Measurements from ENCODE around the gene MAP4K1. TPM values are rescaled to one million over a fixed set of nuclear protein-coding genes. Genes with fewer than 3 reads are reported as not detected.
"Not testable (repeated sequence)": the region's sequence is repeated elsewhere in the genome, so short reads cannot be mapped to it uniquely, and the experiment has no call there.

The MAP4K1 gene
- total RNA-seq, 1 donor, result 29.1 TPM

GRCh38 chr19:38583219-38583984, 34.4 kb downstream of the MAP4K1 start:
- peaks cover 7% of the 10 kb centered on the region for H3K4me1 ChIP-seq (ENCODE audit: insufficient read depth, low read length)
- H3K27me3 ChIP-seq (ENCODE audit: insufficient read depth, low read length), result no peaks in the 10 kb centered on the region
- no peak overlapping the region for H3K4me3 ChIP-seq (ENCODE audit: low read length)

DNA sequence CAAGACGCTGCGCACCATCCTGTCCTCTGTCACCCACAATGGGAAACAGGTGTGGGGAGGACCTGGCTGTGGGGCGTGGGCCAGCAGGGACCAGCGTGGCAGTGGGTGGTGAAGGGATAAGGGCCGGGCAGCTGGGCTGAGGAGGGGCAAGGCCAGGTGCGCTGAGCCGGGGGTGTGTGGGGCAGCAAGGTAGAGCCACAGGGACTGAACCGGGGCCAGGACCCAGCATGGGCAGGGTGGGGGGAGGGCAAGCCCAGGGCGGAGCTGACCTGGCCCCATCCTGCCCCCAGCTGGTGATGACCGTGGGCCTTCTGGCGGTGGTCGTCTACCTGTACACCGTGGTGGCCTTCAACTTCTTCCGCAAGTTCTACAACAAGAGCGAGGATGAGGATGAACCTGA, 37.7 kb downstream of the MAP4K1 start:
- Histone ChIP-seq H3K27me3 (ENCODE audit: insufficient read depth, low read length) (no peaks in the 10 kb centered on the region), H3K9me3 (ENCODE audit: low read depth, low read length) (no peaks in the 10 kb centered on the region), H3K4me3 (ENCODE audit: low read length) (no peak overlapping the region), H3K4me1 (ENCODE audit: insufficient read depth, low read length) (peaks cover 7% of the 10 kb centered on the region)

More at GRCh38 chr19:38583219-38583984, 34.4 kb downstream of the MAP4K1 start:
- no peaks in the 10 kb centered on the region for H3K9me3 ChIP-seq (ENCODE audit: low read depth, low read length)

GRCh38 chr19:38579304-38579703, 38.4 kb downstream of the MAP4K1 start:
- not testable (repeated sequence) for H3K9me3 ChIP-seq (ENCODE audit: low read depth, low read length); H3K4me1 ChIP-seq (ENCODE audit: insufficient read depth, low read length); H3K27me3 ChIP-seq (ENCODE audit: insufficient read depth, low read length); H3K4me3 ChIP-seq (ENCODE audit: low read length)

DNA sequence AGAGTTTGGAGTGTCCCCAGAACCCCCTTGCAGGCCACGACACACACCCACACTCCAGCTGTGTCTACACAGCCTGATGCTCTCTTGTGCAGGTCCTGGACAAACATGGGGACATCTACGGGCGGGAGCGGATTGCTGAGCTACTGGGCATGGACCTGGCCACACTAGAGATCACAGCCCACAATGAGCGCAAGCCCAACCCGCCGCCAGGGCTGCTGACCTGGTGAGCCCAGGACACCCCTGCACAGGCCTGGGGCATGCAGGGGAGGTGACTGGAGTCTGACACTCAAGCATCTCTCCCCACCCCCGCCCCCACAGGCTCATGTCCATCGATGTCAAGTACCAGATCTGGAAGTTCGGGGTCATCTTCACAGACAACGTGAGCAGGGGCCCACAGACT, 39.9 kb downstream of the MAP4K1 start:
- no peaks in the 10 kb centered on the region for H3K9me3 ChIP-seq (ENCODE audit: low read depth, low read length)
- no peaks in the 10 kb centered on the region for H3K27me3 ChIP-seq (ENCODE audit: insufficient read depth, low read length)
- H3K4me3 ChIP-seq (ENCODE audit: low read length), result no peak overlapping the region
- no peaks in the 10 kb centered on the region for H3K4me1 ChIP-seq (ENCODE audit: insufficient read depth, low read length)

GRCh38 chr19:38571682-38572081, 46.1 kb downstream of the MAP4K1 start:
- Histone ChIP-seq H3K9me3 (ENCODE audit: low read depth, low read length) (no peaks in the 10 kb centered on the region), H3K4me1 (ENCODE audit: insufficient read depth, low read length) (no peaks in the 10 kb centered on the region), H3K27me3 (ENCODE audit: insufficient read depth, low read length) (no peaks in the 10 kb centered on the region), H3K4me3 (ENCODE audit: low read length) (no peak overlapping the region)

DNA sequence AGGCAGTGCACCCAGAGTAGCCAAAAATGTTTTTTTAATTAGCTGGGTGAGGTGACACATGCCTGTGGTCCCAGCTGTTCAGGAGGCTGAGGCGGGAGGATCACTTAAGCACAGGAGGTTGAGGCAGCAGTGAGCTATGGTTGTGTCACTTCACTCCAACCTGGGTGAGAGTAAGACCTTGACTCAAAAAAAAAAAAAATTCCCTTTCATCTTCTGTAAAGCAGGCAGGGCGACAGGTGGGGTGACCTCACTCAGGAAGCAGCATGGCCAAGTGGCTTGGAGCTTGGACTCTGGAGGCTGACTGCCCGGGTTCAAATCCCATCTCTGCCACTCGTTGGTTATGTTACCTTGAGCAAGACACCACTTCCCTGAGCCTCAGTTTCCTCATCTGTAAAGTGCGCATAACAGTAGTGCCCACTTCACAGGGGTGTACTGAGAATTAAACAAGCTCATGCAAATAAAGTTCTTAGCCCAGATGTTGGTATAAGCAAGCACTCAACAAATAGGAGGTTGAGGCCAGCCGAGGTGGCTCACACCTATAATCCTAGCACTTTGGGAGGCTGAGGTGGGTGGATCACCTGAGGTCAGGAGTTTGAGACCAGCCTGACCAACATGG, 48.3 kb downstream of the MAP4K1 start:
- Histone ChIP-seq H3K4me1 (ENCODE audit: insufficient read depth, low read length) (peaks cover 4% of the 10 kb centered on the region), H3K9me3 (ENCODE audit: low read depth, low read length) (no peaks in the 10 kb centered on the region), H3K4me3 (ENCODE audit: low read length) (no peak overlapping the region), H3K27me3 (ENCODE audit: insufficient read depth, low read length) (peaks cover 3% of the 10 kb centered on the region)

DNA sequence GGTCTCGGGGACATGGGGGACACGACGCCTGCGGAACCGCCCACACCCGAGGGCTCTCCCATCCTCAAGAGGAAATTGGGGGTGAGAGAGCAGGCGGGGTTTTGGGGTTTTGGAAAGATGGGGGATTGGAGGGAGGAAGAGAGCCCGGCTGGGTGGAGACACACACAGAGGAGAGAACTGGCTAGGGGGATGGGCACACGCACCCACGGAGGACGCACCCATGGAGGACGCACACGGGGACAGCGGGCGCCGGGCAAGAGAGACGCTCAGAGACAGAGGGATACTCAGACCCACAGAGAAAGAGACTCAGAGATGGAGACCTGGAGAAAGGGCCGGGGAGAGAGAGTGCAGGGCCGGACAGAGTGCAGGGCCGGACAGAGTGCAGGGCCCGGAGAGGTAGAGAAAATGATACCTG, 52.1 kb downstream of the MAP4K1 start:
- no peaks in the 10 kb centered on the region for H3K9me3 ChIP-seq (ENCODE audit: low read depth, low read length)
- H3K4me3 ChIP-seq (ENCODE audit: low read length), result no peak overlapping the region
- peaks cover 3% of the 10 kb centered on the region for H3K27me3 ChIP-seq (ENCODE audit: insufficient read depth, low read length)
- H3K4me1 ChIP-seq (ENCODE audit: insufficient read depth, low read length), result peaks cover 4% of the 10 kb centered on the region

DNA sequence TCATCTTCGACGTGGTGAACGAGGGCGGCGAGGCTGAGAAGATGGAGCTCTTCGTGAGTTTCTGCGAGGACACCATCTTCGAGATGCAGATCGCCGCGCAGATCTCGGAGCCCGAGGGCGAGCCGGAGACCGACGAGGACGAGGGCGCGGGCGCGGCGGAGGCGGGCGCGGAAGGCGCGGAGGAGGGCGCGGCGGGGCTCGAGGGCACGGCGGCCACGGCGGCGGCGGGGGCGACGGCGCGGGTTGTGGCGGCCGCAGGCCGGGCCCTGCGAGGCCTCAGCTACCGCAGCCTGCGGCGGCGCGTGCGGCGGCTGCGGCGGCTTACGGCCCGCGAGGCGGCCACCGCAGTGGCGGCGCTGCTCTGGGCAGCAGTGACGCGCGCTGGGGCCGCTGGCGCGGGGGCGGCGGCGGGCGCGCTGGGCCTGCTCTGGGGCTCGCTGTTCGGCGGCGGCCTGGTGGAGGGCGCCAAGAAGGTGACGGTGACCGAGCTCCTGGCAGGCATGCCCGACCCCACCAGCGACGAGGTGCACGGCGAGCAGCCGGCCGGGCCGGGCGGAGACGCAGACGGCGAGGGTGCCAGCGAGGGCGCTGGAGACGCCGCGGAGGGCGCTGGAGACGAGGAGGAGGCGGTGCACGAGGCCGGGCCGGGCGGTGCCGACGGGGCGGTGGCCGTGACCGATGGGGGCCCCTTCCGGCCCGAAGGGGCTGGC, 52.6 kb downstream of the MAP4K1 start:
- H3K4me1 ChIP-seq (ENCODE audit: insufficient read depth, low read length), result peaks cover 5% of the 10 kb centered on the region
- no peak overlapping the region for H3K4me3 ChIP-seq (ENCODE audit: low read length)
- H3K27me3 ChIP-seq (ENCODE audit: insufficient read depth, low read length), result peaks cover 3% of the 10 kb centered on the region
- H3K9me3 ChIP-seq (ENCODE audit: low read depth, low read length), result no peaks in the 10 kb centered on the region

DNA sequence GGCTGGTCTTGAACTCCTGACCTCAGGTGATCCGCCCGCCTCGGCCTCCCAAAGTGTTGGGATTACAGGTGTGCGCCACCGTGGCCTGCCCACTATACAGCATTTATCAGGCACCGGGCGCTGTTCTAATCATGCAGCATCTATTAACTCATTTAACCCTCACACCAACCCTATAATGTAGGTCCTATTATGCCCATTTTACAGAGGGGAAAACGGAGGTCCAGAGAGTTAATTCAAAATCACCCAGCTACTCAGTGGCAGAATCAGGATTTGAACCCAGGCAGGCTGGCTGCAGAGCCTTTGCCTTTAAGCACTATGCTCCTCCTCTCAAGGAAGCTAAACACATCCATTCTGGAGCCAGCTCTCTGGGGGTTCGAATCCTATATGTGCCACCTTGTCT, 54.3 kb downstream of the MAP4K1 start:
- no peak overlapping the region for H3K4me3 ChIP-seq (ENCODE audit: low read length)
- H3K9me3 ChIP-seq (ENCODE audit: low read depth, low read length), result no peaks in the 10 kb centered on the region
- peaks cover 9% of the 10 kb centered on the region for H3K4me1 ChIP-seq (ENCODE audit: insufficient read depth, low read length)
- peaks cover 3% of the 10 kb centered on the region for H3K27me3 ChIP-seq (ENCODE audit: insufficient read depth, low read length)

- Histone ChIP-seq H3K27me3 (ENCODE audit: insufficient read depth, low read length) (peaks cover 3% of the 10 kb centered on the region), H3K4me3 (ENCODE audit: low read length) (no peak overlapping the region), H3K4me1 (ENCODE audit: insufficient read depth, low read length) (peaks cover 15% of the 10 kb centered on the region), H3K9me3 (ENCODE audit: low read depth, low read length) (no peaks in the 10 kb centered on the region)
These were observed 55.7 kb downstream of the MAP4K1 start for GRCh38 chr19:38562096-38562495.

DNA sequence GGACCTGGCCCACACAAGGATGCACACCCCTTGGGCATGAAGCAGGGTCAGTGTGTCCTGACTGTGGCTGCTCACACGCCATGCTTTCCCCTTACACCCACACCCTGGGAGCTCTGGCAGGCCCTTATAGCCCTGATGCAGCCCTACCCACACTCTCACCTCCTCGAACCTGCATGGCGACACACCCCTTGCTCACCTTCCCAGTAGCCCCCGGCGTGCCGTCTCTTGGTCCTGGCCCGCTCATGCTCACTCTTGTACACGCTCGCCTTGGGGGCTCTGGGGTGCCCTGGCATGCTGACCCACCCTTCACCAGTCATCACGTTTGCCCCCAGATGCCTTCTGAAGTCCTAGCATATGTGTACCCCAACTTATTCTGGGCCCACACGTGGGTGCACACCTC, 56.1 kb downstream of the MAP4K1 start:
- peaks cover 19% of the 10 kb centered on the region for H3K4me1 ChIP-seq (ENCODE audit: insufficient read depth, low read length)
- peaks cover 3% of the 10 kb centered on the region for H3K27me3 ChIP-seq (ENCODE audit: insufficient read depth, low read length)
- H3K4me3 ChIP-seq (ENCODE audit: low read length), result no peak overlapping the region
- no peaks in the 10 kb centered on the region for H3K9me3 ChIP-seq (ENCODE audit: low read depth, low read length)

DNA sequence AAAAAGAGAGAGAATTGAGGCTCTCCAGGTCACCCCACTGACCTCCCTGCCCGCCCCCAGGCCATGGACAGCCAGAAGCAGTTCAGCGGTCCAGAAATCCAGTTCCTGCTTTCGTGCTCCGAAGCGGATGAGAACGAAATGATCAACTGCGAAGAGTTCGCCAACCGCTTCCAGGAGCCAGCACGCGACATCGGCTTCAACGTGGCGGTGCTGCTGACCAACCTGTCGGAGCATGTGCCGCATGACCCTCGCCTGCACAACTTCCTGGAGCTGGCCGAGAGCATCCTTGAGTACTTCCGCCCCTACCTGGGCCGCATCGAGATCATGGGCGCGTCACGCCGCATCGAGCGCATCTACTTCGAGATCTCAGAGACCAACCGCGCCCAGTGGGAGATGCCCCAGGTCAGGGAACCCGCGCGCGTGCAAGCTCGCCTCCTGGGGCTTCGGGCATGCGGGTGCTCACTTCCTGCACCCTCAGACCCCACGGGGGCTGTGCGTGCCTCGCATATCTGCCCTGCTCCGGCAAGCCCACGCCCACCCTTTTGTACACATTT, 56.6 kb downstream of the MAP4K1 start:
- Histone ChIP-seq H3K4me3 (ENCODE audit: low read length) (no peak overlapping the region), H3K4me1 (ENCODE audit: insufficient read depth, low read length) (peaks cover 23% of the 10 kb centered on the region), H3K9me3 (ENCODE audit: low read depth, low read length) (no peaks in the 10 kb centered on the region), H3K27me3 (ENCODE audit: insufficient read depth, low read length) (peaks cover 3% of the 10 kb centered on the region)

DNA sequence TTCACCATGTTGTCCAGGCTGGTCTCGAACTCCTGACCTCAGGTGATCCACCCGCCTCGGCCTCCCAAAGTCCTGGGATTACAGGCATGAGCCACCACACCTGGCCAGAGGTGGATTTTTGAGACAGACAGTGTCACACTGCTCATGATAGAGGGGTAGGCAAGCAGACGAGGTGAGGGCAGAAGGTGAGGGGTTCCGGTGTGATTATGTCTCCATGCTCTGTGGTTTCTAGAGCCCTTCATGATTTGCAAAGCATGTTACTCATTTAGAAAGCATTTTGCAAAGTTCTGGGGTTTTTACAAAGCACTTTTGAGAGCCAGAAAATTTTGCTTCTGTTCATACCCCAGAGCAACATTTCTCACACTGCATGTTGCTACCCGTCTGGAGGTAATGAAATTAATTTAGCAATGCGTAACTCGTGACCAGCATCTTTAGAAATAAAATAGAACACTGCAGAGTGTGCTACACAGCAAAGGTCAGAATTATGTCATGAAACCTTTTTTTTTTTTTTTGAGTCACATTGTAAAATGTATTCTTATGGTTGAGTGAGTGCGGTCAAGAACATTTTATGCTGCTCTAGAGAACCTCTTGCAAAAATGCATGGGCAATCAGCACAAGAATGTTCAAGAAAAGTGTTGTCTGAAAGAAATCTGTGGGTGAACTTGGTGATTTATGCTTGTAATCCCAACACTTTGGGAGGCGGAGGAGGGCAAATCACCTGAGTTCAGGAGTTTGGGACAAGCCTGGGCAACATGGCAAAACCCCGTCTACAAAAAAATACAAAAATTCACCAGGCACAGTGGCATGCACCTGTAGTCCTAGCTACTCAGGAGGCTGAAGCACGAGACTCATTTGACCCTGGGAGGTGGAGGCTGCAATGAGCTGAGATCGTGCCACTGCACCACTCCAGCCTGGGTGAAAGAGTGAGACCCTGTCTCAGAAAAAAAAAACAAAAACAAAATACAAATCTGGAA, 58.0 kb downstream of the MAP4K1 start:
- peaks cover 21% of the 10 kb centered on the region for H3K4me1 ChIP-seq (ENCODE audit: insufficient read depth, low read length)
- peaks cover 3% of the 10 kb centered on the region for H3K27me3 ChIP-seq (ENCODE audit: insufficient read depth, low read length)
- no peaks in the 10 kb centered on the region for H3K9me3 ChIP-seq (ENCODE audit: low read depth, low read length)
- no peak overlapping the region for H3K4me3 ChIP-seq (ENCODE audit: low read length)

GRCh38 chr19:38558933-38559332, 58.8 kb downstream of the MAP4K1 start:
- peaks cover 20% of the 10 kb centered on the region for H3K4me1 ChIP-seq (ENCODE audit: insufficient read depth, low read length)
- H3K4me3 ChIP-seq (ENCODE audit: low read length); H3K27me3 ChIP-seq (ENCODE audit: insufficient read depth, low read length); H3K9me3 ChIP-seq (ENCODE audit: low read depth, low read length): not testable (repeated sequence)

All from mononuclear cell (primary cell).